Mesothelial cell of epicardium (in vitro differentiated cells): ENCODE measurements around the gene ANO7. TPM values are rescaled to one million over a fixed set of nuclear protein-coding genes. Genes with fewer than 3 reads are reported as not detected.

Source experiments
- DNase-seq, 2 experiments: peaks; one replicate each; pipeline ENCODE4 v3.0.0; 2021; ENCODE audit warnings: low spot score in 2 of 2; ENCODE audit not compliant: unreplicated experiment in 2 of 2
- H3K27ac Mint-ChIP-seq: 2 replicates; pipeline ENCODE4 v1.8.0; 2021; ENCODE audit warnings: mixed read lengths
- H3K27me3 Mint-ChIP-seq: 2 replicates; pipeline ENCODE4 v1.8.0; 2021; ENCODE audit warnings: low read depth, mixed read lengths
- H3K36me3 Mint-ChIP-seq: 2 replicates; pipeline ENCODE4 v1.8.0; 2021; ENCODE audit warnings: mixed read lengths
- H3K4me1 Mint-ChIP-seq: 2 replicates; pipeline ENCODE4 v1.8.0; 2021; ENCODE audit warnings: mixed read lengths
- H3K4me3 Mint-ChIP-seq: 2 replicates; pipeline ENCODE4 v1.8.0; 2021; ENCODE audit warnings: mild to moderate bottlenecking, moderate library complexity, mixed read lengths
- H3K9me3 Mint-ChIP-seq: 2 replicates; pipeline ENCODE4 v1.8.0; 2021; ENCODE audit warnings: mixed read lengths
- CTCF ChIP-seq: fragments of 200-600 bp; sonication (generic); IDR thresholded peaks from one replicate; pipeline ENCODE4 v1.5.0; 2021; ENCODE audit warnings: antibody characterized with exemption; ENCODE audit not compliant: unreplicated experiment
- total RNA-seq: library from RNA; stranded (reverse); gene quantifications from 3 replicates; pipeline ENCODE4 v1.2.1, GENCODE V29; 2021

ANO7 gene
- total RNA-seq, 1 donor from 2014 or later, result 4.5 TPM

GRCh38 chr2:241142063-241142462 is 46.4 kb upstream of the ANO7 start:
- Mint-ChIP-seq H3K4me3 (no peak overlapping the region), H3K4me1 (no peaks in the 10 kb centered on the region), H3K27me3 (no peaks in the 10 kb centered on the region), H3K9me3 (no peaks in the 10 kb centered on the region), H3K27ac (no peak overlapping the region), H3K36me3 (peaks cover 4% of the 10 kb centered on the region)
- no peak for TF ChIP-seq CTCF
- no peak for DNase-seq

- H3K4me1 Mint-ChIP-seq, result no peaks in the 10 kb centered on the region
- no peak overlapping the region for H3K4me3 Mint-ChIP-seq
Observed at GRCh38 chr2:241142593-241142992, 45.9 kb upstream of the ANO7 start.

GRCh38 chr2:241146286-241146685 is 42.2 kb upstream of the ANO7 start:
- Mint-ChIP-seq H3K27ac (no peak overlapping the region), H3K9me3 (no peaks in the 10 kb centered on the region), H3K27me3 (no peaks in the 10 kb centered on the region), H3K36me3 (no peaks in the 10 kb centered on the region), H3K4me1 (peaks cover 22% of the 10 kb centered on the region), H3K4me3 (no peak overlapping the region)
- TF ChIP-seq CTCF, result no peak
- no peak for DNase-seq

More at GRCh38 chr2:241142593-241142992, 45.9 kb upstream of the ANO7 start:
- no peak for TF ChIP-seq CTCF
- DNase-seq, result no peak
- H3K36me3 Mint-ChIP-seq, result peaks cover 4% of the 10 kb centered on the region
- H3K27ac Mint-ChIP-seq, result no peak overlapping the region
- no peaks in the 10 kb centered on the region for H3K9me3 Mint-ChIP-seq
- H3K27me3 Mint-ChIP-seq, result no peaks in the 10 kb centered on the region

- peak overlapping the region; percentile 92 for H3K4me3 Mint-ChIP-seq
- H3K27me3 Mint-ChIP-seq, result no peaks in the 10 kb centered on the region
- TF ChIP-seq CTCF, result no peak
- DNase-seq, result no peak
- peaks cover 32% of the 10 kb centered on the region for H3K4me1 Mint-ChIP-seq
- H3K27ac Mint-ChIP-seq, result no peak overlapping the region
- no peaks in the 10 kb centered on the region for H3K36me3 Mint-ChIP-seq
- no peaks in the 10 kb centered on the region for H3K9me3 Mint-ChIP-seq
Observed at GRCh38 chr2:241147336-241147735, 41.1 kb upstream of the ANO7 start.

- H3K4me1 Mint-ChIP-seq, result peaks cover 33% of the 10 kb centered on the region
- no peak for TF ChIP-seq CTCF
- no peaks in the 10 kb centered on the region for H3K27me3 Mint-ChIP-seq
- peak overlapping the region; percentile 92 for H3K4me3 Mint-ChIP-seq
- peaks cover under 1% of the 10 kb centered on the region for H3K36me3 Mint-ChIP-seq
- peak overlapping the region; percentile 32 for H3K27ac Mint-ChIP-seq
- no peaks in the 10 kb centered on the region for H3K9me3 Mint-ChIP-seq
- no peak for DNase-seq
Observed at GRCh38 chr2:241148239-241148638, 40.2 kb upstream of the ANO7 start.
